Left lung (tissue), 10 donors: ENCODE results near the gene RASGRF2. TPM values are rescaled to one million over a fixed set of nuclear protein-coding genes. Genes with fewer than 3 reads are reported as not detected.

Experiments used
- ATAC-seq: fragments of 200-7000 bp; cut with Tn5 transposase; one replicate; pipeline ENCODE4 v1.9.1; 2020; ENCODE audit warnings: moderate library complexity
- DNase-seq, 4 donors: peaks; one replicate each; pipeline ENCODE4 v3.0.0-alpha.2; 2013 to 2020
- H3K27ac ChIP-seq, 2 donors: fragments of 200-600 bp; sonication (generic) in 1 of 2; one replicate each; pipeline versions ENCODE4 v1.5.0 to v1.8.0; 2020 to 2021
- H3K27me3 ChIP-seq, 2 donors: fragments of 200-600 bp; sonication (generic) in 1 of 2; one replicate each; pipeline versions ENCODE4 v1.5.0 to v1.8.0; 2020 to 2021
- H3K36me3 ChIP-seq, 2 donors: fragments of 200-600 bp; sonication (generic) in 1 of 2; one replicate each; pipeline versions ENCODE4 v1.5.0 to v1.8.0; 2020 to 2021
- H3K4me1 ChIP-seq, 2 donors: fragments of 200-600 bp; one replicate each; pipeline ENCODE4 v1.8.0; 2021
- H3K4me3 ChIP-seq, 2 donors: fragments of 200-600 bp; sonication (generic) in 1 of 2; one replicate each; pipeline versions ENCODE4 v1.5.0 to v1.8.0; 2020 to 2021; ENCODE audit warnings: mild to moderate bottlenecking in 1 of 2
- H3K9me3 ChIP-seq, 2 donors: fragments of 200-600 bp; sonication (generic) in 1 of 2; one replicate each; pipeline versions ENCODE4 v1.5.0 to v1.8.0; 2020 to 2021
- CTCF ChIP-seq, 2 donors: fragments of 200-600 bp; sonication (generic) in 1 of 2; IDR thresholded peaks; one replicate each; pipeline versions ENCODE4 v1.5.0 to v1.8.0; 2021; ENCODE audit warnings: antibody characterized with exemption in 2 of 2
- intact Hi-C, 2 donors: fragments of 100-400 bp; cut with DNase I; formaldehyde crosslinking; loops; one replicate each; pipeline versions ENCODE4 v1.11.2 to v1.14.2; 2022
- polyA plus RNA-seq, 6 donors: library from polyadenylated mRNA; unstranded; fragments of 120-200 nt; gene quantifications; one replicate each; pipeline ENCODE4 v1.2.1, GENCODE V29; 2013; ENCODE audit not compliant: insufficient read length in 6 of 6
- total RNA-seq, 2 donors: library from RNA; stranded (reverse); fragmentation: NEBNext Ultra II Directional; extraction: Animal tissue kit (Norgen Biotek cat#: 25700); gene quantifications; one replicate each; pipeline ENCODE4 v1.2.1, GENCODE V29; 2021
- donor health status: DM: no; HTN: yes; CAD: no.
- donor health status: DM: no; HTN: no; CAD: no.

Gene RASGRF2
- total and polyA plus RNA-seq, 8 donors: 1.3 to 7.5 (median 2.8) TPM

- peaks cover 0 to 18% of the 10 kb centered on the region in 2 donors for H3K9me3 ChIP-seq
- H3K27ac ChIP-seq: no peak overlapping the region
- no peaks in the 10 kb centered on the region for H3K36me3 ChIP-seq
- no peak for TF ChIP-seq CTCF (IDR thresholded peaks at IDR 0.05)
- intact Hi-C loops: no loop called here
- H3K4me3 ChIP-seq: no peak overlapping the region
- no peaks in the 10 kb centered on the region for H3K4me1 ChIP-seq
- H3K27me3 ChIP-seq: no peaks in the 10 kb centered on the region
- ATAC-seq (no peak), DNase-seq (no peak)
These were observed 196.6 kb downstream of the RASGRF2 start for GRCh38 chr5:81156732-81157131.

- ATAC-seq (no peak), DNase-seq (no peak)
- no peak for TF ChIP-seq CTCF (IDR thresholded peaks at IDR 0.05)
- no peaks in the 10 kb centered on the region for H3K27me3 ChIP-seq
- peaks cover 0 to 10% of the 10 kb centered on the region in 2 donors for H3K9me3 ChIP-seq
- H3K36me3 ChIP-seq: no peaks in the 10 kb centered on the region
- intact Hi-C loops: no loop called here
- H3K4me1 ChIP-seq: no peaks in the 10 kb centered on the region
- H3K4me3 ChIP-seq: no peak overlapping the region
- no peak overlapping the region for H3K27ac ChIP-seq
These were observed 200.9 kb downstream of the RASGRF2 start for GRCh38 chr5:81161012-81161601.

GRCh38 chr5:81162501-81162900 is 202.3 kb downstream of the RASGRF2 start:
- no peak for TF ChIP-seq CTCF (IDR thresholded peaks at IDR 0.05)
- DNase-seq: no peak
- ATAC-seq: no peak
- intact Hi-C loops: no loop called here
- Histone ChIP-seq H3K4me3 (no peak overlapping the region), H3K9me3 (no peaks in the 10 kb centered on the region), H3K36me3 (no peaks in the 10 kb centered on the region), H3K4me1 (no peaks in the 10 kb centered on the region), H3K27me3 (no peaks in the 10 kb centered on the region), H3K27ac (no peak overlapping the region)

GRCh38 chr5:81163651-81164050 is 203.5 kb downstream of the RASGRF2 start:
- TF ChIP-seq CTCF (IDR thresholded peaks at IDR 0.05): no peak
- ATAC-seq (no peak), DNase-seq (no peak)
- Histone ChIP-seq H3K27me3 (no peaks in the 10 kb centered on the region), H3K9me3 (no peaks in the 10 kb centered on the region), H3K27ac (no peak overlapping the region), H3K36me3 (no peaks in the 10 kb centered on the region), H3K4me3 (no peak overlapping the region), H3K4me1 (no peaks in the 10 kb centered on the region)
- intact Hi-C loops: no loop called here

- Histone ChIP-seq H3K27ac (no peak overlapping the region), H3K4me3 (no peak overlapping the region), H3K9me3 (no peaks in the 10 kb centered on the region), H3K27me3 (no peaks in the 10 kb centered on the region), H3K36me3 (no peaks in the 10 kb centered on the region), H3K4me1 (no peaks in the 10 kb centered on the region)
- intact Hi-C loops: no loop called here
- ATAC-seq (no peak), DNase-seq (no peak)
- no peak for TF ChIP-seq CTCF (IDR thresholded peaks at IDR 0.05)
These were observed 204.3 kb downstream of the RASGRF2 start for GRCh38 chr5:81164476-81164875.
